ENCODE results near the gene FAM163B. TPM values are rescaled to one million over a fixed set of nuclear protein-coding genes. Genes with fewer than 3 reads are reported as not detected.

Gene FAM163B
- total RNA-seq, 1 donor: not detected

DNA sequence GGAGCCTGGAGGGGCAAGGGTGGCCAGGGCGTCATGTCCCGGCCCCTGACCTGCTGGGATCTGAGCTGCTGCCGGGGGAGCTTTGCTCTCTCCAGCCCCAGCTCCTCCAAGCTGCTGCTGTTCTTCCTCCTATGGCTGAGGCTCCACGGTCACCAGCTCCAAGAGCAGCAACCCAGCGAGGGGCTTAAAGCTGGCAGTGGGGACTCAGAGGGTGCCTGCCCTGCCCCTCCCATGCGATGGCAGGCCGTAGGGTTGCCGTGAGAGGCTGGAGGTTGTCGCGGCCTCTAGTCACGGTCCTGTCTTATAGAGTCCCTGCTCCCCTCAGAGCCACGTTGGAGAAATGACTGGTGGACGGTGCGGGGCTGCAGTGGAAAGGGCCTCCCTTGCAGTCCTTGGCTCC, 46.5 kb upstream of the FAM163B start:
- no peaks in the 10 kb centered on the region for H4K20me1 ChIP-seq (ENCODE audit: insufficient read depth, low read length)
- H3K4me1 ChIP-seq (ENCODE audit: insufficient read depth, low read length): peaks cover 8% of the 10 kb centered on the region
- TF ChIP-seq, protein P1, sequence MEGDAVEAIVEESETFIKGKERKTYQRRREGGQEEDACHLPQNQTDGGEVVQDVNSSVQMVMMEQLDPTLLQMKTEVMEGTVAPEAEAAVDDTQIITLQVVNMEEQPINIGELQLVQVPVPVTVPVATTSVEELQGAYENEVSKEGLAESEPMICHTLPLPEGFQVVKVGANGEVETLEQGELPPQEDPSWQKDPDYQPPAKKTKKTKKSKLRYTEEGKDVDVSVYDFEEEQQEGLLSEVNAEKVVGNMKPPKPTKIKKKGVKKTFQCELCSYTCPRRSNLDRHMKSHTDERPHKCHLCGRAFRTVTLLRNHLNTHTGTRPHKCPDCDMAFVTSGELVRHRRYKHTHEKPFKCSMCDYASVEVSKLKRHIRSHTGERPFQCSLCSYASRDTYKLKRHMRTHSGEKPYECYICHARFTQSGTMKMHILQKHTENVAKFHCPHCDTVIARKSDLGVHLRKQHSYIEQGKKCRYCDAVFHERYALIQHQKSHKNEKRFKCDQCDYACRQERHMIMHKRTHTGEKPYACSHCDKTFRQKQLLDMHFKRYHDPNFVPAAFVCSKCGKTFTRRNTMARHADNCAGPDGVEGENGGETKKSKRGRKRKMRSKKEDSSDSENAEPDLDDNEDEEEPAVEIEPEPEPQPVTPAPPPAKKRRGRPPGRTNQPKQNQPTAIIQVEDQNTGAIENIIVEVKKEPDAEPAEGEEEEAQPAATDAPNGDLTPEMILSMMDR (IDR thresholded peaks at IDR 0.05; ENCODE audit: extremely low read depth, low read depth, low read length): no peak
- no peak overlapping the region for H3K4me3 ChIP-seq (ENCODE audit: insufficient read depth, low read length)
- no peaks in the 10 kb centered on the region for H3K36me3 ChIP-seq (ENCODE audit: insufficient read depth, low read length)
- H3K27ac ChIP-seq (ENCODE audit: low read depth, low read length): no peak overlapping the region
- H2AFZ ChIP-seq (ENCODE audit: low read length): no peak overlapping the region
- peaks cover 43% of the 10 kb centered on the region for H3K27me3 ChIP-seq (ENCODE audit: insufficient read depth, low read length)
- no peaks in the 10 kb centered on the region for H3K79me2 ChIP-seq (ENCODE audit: insufficient read depth, low read length)
- DNase-seq (ENCODE audit: insufficient read length, low spot score, missing footprints): no peak
- no peaks in the 10 kb centered on the region for H3K9me3 ChIP-seq (ENCODE audit: low read depth, low read length)
- H3K4me2 ChIP-seq (ENCODE audit: insufficient read depth, low read length): no peak overlapping the region

DNA sequence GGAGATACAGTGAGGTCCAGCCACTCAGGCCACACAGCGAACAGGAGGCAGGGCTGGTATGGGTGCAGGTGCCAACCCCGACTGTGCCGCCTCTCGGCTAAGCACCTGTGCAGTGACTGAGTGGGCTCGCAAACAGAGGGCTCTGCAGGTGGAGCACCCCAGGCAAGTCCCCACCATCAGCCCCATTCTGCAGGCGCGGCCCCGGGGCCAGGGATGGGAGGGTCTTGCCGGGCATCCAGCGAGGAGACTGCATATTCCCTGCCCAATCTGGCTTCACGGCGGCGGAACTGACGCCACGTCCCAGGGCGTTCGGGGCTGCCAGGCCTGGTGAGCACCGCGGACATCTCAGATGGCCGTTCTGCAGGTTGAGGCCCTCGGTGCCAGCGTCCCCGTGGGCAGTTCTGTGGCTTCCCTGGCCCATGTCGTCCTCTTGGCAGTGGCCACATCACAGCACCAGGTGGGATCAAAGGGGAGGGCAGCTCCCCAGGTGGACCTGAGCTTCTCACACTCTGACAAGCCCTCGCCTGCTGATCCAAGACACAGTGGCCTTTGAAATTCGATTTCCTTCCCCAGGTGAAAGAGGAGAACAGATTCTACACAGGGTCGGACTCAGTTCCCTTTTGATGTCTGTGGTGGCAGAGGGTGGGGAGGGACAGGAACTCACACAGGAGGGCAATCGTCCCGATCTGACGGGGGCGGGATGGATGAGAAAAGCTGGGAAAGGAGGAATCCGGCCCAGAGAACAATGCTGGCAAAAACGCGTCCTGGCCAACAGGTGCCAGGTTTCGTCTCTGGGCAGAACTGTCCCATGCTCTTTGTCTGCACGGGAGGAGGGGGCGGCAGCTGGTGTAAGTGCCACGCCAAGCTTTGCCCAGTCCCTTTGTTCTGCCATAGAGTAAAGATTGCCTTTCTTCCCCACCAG, 45.8 kb upstream of the FAM163B start:
- Histone ChIP-seq H3K9me3 (ENCODE audit: low read depth, low read length) (no peaks in the 10 kb centered on the region), H2AFZ (ENCODE audit: low read length) (no peak overlapping the region), H3K79me2 (ENCODE audit: insufficient read depth, low read length) (no peaks in the 10 kb centered on the region), H3K4me3 (ENCODE audit: insufficient read depth, low read length) (no peak overlapping the region), H3K27me3 (ENCODE audit: insufficient read depth, low read length) (peaks cover 44% of the 10 kb centered on the region), H3K4me2 (ENCODE audit: insufficient read depth, low read length) (no peak overlapping the region), H4K20me1 (ENCODE audit: insufficient read depth, low read length) (no peaks in the 10 kb centered on the region), H3K27ac (ENCODE audit: low read depth, low read length) (no peak overlapping the region), H3K36me3 (ENCODE audit: insufficient read depth, low read length) (no peaks in the 10 kb centered on the region), H3K4me1 (ENCODE audit: insufficient read depth, low read length) (peaks cover 8% of the 10 kb centered on the region)
- TF ChIP-seq, protein P1 (IDR thresholded peaks at IDR 0.05; ENCODE audit: extremely low read depth, low read depth, low read length): no peak
- DNase-seq (ENCODE audit: insufficient read length, low spot score, missing footprints): no peak

DNA sequence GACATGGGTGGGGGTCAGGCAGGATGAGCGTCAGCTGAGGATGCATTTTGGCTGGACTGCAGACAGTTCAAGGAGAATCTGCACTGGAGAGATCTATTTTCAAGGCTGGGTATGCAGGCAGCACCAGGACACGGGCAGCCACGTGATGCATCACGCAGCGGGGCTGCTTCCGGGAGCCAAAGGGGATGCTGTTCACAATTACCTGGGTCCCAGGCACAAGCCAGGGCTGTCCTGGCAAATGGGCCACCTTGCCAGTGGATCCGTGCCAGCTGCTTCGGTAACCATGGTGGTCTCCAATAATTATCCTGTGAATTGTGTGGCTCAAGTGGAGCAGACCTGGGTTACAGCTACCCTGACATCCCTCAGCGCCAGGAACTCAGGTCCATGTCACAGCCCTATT, 44.4 kb upstream of the FAM163B start:
- no peak for DNase-seq (ENCODE audit: insufficient read length, low spot score, missing footprints)
- Histone ChIP-seq H3K27ac (ENCODE audit: low read depth, low read length) (no peak overlapping the region), H2AFZ (ENCODE audit: low read length) (no peak overlapping the region), H3K27me3 (ENCODE audit: insufficient read depth, low read length) (peaks cover 41% of the 10 kb centered on the region), H3K4me2 (ENCODE audit: insufficient read depth, low read length) (no peak overlapping the region), H3K9me3 (ENCODE audit: low read depth, low read length) (no peaks in the 10 kb centered on the region), H3K79me2 (ENCODE audit: insufficient read depth, low read length) (no peaks in the 10 kb centered on the region), H4K20me1 (ENCODE audit: insufficient read depth, low read length) (no peaks in the 10 kb centered on the region), H3K4me3 (ENCODE audit: insufficient read depth, low read length) (no peak overlapping the region), H3K36me3 (ENCODE audit: insufficient read depth, low read length) (no peaks in the 10 kb centered on the region), H3K4me1 (ENCODE audit: insufficient read depth, low read length) (peaks cover 4% of the 10 kb centered on the region)
- TF ChIP-seq, protein P1 (IDR thresholded peaks at IDR 0.05; ENCODE audit: extremely low read depth, low read depth, low read length): no peak

DNA sequence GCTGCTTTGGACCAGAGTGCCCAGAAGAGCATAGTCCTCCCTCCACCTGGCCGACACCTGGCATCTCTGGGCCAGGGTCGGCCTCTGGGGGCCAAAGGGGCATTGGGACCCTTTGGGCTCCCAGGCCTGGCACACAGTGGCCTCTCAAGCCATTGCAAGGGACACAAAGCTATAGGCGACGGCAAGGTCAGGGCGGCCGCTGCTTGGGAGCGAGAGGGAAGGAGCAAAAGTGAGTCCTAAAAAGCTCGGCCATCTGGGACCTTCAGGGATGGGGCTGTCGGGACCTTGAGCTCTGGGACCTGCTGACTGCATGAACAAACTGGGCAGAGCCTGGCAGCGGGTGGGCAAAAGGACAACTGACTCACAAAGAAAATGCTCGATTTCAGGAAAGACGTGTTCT, 40.8 kb upstream of the FAM163B start:
- Histone ChIP-seq H3K27ac (ENCODE audit: low read depth, low read length) (no peak overlapping the region), H3K27me3 (ENCODE audit: insufficient read depth, low read length) (peaks cover 19% of the 10 kb centered on the region), H3K4me3 (ENCODE audit: insufficient read depth, low read length) (no peak overlapping the region), H2AFZ (ENCODE audit: low read length) (no peak overlapping the region), H3K4me1 (ENCODE audit: insufficient read depth, low read length) (no peaks in the 10 kb centered on the region), H3K79me2 (ENCODE audit: insufficient read depth, low read length) (no peaks in the 10 kb centered on the region), H3K4me2 (ENCODE audit: insufficient read depth, low read length) (no peak overlapping the region), H3K9me3 (ENCODE audit: low read depth, low read length) (no peaks in the 10 kb centered on the region), H4K20me1 (ENCODE audit: insufficient read depth, low read length) (no peaks in the 10 kb centered on the region), H3K36me3 (ENCODE audit: insufficient read depth, low read length) (no peaks in the 10 kb centered on the region)
- no peak for DNase-seq (ENCODE audit: insufficient read length, low spot score, missing footprints)
- TF ChIP-seq, protein P1 (IDR thresholded peaks at IDR 0.05; ENCODE audit: extremely low read depth, low read depth, low read length): no peak
